Epithelial cell of esophagus (primary cell): ENCODE measurements around the gene CENPN.

ENCODE experiments used
- DNase-seq: peaks from one replicate; pipeline ENCODE4 v3.0.0; 2010; ENCODE audit warnings: low read depth
- H3K4me3 ChIP-seq: 2 replicates; pipeline ENCODE4 v1.5.1; 2011; ENCODE audit warnings: mild to moderate bottlenecking, low read length, control low read depth
- CTCF ChIP-seq: IDR thresholded peaks from 2 replicates; pipeline ENCODE4 v1.5.1; 2011; ENCODE audit warnings: low read depth, mild to moderate bottlenecking, low read length, control low read depth, inconsistent platforms; ENCODE audit not compliant: insufficient read depth; ENCODE audit errors: missing control alignments

The CENPN gene

GRCh38 chr16:81018496-81018895 lies 11.5 kb downstream of the CENPN start:
- H3K4me3 ChIP-seq = no peak overlapping the region
- DNase-seq = no peak
- TF ChIP-seq CTCF = no peak

- TF ChIP-seq CTCF = no peak
- no peak for DNase-seq
Measured at GRCh38 chr16:81026429-81026828, 19.4 kb downstream of the CENPN start.

DNA sequence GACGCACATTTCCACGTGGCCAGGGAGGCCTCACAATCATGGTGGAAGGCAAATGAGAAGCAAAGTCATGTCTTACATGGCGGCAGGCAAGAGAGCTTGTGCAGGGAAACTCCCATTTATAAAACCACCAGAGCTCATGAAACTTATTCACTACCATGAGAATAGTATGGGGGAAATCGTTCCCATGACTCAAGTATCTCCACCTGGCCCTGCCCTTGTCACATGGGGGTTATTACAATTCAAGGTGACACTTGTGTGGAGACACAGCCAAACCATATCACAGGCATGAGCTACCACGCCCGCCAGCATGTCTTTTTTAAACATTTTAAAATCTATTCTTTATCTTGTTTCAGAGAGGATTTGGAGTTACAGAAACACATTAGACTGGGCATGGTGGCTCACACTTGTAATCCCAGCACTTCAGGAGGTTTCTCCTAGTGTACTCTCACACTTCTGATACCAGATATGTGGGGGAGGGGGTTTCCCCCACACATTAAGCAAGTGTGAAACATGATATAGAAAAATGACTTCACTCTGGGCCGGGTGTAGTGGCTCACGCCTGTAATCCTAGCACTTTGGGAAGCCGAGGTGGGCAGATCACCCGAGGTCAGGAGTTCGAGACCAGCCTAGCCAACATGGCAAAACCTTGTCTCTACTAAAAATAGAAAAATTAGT lies 23.1 kb downstream of the CENPN start:
- H3K4me3 ChIP-seq = no peak overlapping the region
- TF ChIP-seq CTCF = no peak
- no peak for DNase-seq

More at GRCh38 chr16:81026429-81026828, 19.4 kb downstream of the CENPN start:
- H3K4me3 ChIP-seq = no peak overlapping the region

GRCh38 chr16:81035398-81035974 lies 28.5 kb downstream of the CENPN start, which contains the start of gene ATMIN:
ATMIN (plus strand) TSS chr16:81035842; CDS start chr16:81035871, 29 bp downstream.
- DNase-seq = peak; percentile 90
- peak within 1 kb of the TSS; percentile 71 for H3K4me3 ChIP-seq
- peak; percentile 78 for TF ChIP-seq CTCF

DNA sequence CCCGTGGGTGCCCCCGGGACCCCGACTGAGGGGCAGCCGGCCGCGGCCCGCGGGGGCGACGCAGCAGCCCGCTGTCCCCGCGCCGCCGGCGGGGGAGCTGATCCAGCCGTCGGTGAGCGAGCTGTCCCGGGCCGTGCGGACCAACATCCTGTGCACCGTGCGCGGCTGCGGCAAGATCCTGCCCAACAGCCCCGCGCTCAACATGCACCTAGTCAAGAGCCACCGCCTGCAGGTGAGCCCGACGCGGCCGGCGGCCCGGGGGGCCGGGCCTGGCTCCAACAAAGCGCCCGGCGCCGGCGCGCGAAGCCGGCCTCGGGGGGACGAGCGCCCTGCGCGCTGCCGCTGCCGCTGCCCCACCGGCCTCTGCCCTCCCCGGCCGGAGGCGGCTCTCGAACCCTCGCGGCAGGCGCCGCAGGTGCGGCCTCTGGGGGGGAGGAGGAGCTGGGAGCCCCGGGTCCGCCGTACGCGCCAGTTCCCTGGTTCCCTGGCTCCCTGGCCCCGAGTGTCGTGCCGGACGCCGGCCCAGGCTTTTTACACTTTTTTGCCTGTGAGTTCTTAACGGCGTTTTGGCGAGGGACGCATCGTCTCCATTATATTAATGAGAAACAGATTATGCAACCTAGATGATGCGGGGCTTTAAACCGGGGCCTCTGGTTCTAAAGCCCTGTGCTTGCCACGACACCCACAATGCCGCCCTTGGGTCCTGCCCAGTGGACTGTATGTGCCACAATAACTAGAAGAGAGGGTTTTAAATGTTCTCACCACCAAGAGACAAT lies 29.1 kb downstream of the CENPN start:
- peak overlapping the region; percentile 71 for H3K4me3 ChIP-seq
- TF ChIP-seq CTCF = no peak
- DNase-seq = peak; percentile 44

- peak overlapping the region; percentile 71 for H3K4me3 ChIP-seq
- DNase-seq = peak; percentile 60
Measured at GRCh38 chr16:81036751-81037350, 29.8 kb downstream of the CENPN start.

More at GRCh38 chr16:81036751-81037350, 29.8 kb downstream of the CENPN start:
- no peak for TF ChIP-seq CTCF
